NCI-H146 (cell line): Measurements from ENCODE around the gene GNAL.

Experiments used
- DNase-seq: peaks from one replicate; lab custom pipeline; 2025; lab: John Stamatoyannopoulos, UW

GNAL gene

DNA sequence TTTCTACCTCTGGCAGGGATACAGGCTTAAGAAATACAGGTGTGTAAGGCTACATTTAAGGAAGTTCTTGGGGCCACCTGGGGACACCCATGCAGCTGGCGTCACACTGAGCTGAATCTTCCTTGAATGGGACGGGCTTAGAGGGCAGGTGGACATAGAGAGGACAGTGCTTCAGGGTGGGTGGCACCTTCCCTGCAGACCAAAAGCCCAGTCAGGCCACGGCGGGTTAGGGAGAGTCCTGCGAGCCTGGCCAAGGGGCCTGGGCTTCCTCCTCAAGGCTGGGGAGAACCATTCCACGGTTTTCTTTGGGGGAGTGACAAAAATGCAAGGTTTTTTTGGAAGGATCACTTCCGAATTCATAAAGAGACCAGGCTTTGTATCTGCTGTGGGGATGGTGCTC is 73.4 kb downstream of the GNAL start:
- no peak for DNase-seq

DNA sequence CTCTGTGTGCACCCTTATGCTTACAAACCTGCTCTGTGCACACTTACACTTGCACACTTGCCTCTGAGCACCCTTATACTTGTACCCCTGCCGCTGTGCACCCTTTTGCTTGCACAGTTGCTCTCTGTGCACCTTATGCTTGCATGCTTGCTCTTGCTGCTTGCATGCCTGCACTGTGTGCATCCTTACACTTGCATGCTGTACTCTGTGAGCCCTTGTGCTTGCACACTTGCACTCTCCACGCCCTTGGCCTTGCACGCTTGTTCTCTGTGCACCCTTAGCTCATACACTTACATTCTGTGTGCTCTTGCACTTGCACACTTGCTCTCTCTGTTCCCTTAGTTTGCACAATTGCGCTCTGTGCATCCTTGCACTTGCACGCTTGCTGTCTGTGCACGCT is 78.3 kb downstream of the GNAL start:
- no peak for DNase-seq

- no peak for DNase-seq
Observed at GRCh38 chr18:11767935-11768334, 78.9 kb downstream of the GNAL start.

DNA sequence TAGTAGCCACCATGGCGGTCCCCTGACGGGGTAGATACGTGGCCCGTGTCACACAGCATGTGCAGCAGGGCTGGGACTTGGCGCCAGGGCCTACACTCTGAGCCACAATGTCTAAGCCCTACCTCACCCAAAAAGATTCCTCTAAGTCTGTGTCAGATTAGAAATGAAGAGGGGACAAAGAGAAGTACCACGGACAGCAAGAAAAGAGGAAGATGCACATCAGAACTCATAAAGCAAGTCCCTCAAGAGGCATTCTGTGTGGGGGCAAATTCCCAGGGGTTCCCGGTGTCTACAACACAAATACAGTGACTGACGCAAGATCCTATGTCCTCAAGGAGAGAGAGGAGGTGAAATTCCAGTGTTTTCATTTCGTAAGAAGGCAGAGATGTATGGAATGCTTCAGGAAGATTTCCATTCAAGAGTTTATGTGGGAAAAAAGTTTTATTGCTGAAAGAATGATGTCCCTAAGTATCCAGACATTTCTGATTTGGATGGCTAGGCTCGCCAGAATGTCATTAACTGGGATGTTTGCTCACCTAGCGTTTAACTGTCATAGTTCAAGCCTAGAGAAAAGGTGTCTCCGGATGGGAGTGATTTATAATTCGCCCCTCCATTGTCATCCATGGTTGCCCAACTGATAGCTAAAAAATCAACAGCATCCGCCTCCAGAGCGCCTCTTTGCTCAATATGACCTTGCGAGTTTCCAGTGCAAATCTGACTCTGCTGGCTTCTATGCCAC is 86.5 kb downstream of the GNAL start:
- no peak for DNase-seq

GRCh38 chr18:11780042-11780441 is 91.0 kb downstream of the GNAL start:
- no peak for DNase-seq

DNA sequence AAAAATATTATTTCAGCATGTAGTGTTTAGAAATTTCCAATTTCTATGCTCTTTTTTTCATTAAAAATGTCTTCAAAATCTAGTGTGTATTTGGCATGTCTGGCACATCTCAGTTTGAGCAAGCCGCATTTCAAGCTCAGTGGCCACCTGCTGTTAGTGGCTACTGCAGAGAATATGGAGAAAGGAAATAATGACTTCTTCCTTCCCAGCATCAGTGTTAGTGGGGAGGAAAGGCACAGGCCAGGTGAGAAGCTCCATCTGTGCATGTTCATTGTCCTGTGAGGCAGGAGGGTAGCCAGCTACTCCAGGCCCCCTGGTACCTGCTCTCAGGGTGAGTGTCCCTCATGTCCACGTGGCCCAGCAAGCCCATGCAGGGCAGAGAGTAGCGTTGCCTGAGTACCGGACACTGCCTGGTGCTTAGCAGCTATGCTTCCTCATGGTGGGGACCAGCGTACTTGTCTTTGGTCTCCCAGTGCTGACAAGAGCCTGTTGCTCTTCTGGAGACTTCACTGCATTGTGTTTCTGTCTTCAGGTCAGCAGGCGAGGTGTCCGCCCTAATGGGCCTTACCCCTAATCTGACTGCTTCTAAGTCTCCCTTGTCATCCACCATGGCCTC is 94.8 kb downstream of the GNAL start:
- DNase-seq: no peak

- no peak for DNase-seq
Observed at GRCh38 chr18:11784674-11785304, 95.7 kb downstream of the GNAL start.

GRCh38 chr18:11785444-11786055 is 96.5 kb downstream of the GNAL start:
- DNase-seq: no peak

DNA sequence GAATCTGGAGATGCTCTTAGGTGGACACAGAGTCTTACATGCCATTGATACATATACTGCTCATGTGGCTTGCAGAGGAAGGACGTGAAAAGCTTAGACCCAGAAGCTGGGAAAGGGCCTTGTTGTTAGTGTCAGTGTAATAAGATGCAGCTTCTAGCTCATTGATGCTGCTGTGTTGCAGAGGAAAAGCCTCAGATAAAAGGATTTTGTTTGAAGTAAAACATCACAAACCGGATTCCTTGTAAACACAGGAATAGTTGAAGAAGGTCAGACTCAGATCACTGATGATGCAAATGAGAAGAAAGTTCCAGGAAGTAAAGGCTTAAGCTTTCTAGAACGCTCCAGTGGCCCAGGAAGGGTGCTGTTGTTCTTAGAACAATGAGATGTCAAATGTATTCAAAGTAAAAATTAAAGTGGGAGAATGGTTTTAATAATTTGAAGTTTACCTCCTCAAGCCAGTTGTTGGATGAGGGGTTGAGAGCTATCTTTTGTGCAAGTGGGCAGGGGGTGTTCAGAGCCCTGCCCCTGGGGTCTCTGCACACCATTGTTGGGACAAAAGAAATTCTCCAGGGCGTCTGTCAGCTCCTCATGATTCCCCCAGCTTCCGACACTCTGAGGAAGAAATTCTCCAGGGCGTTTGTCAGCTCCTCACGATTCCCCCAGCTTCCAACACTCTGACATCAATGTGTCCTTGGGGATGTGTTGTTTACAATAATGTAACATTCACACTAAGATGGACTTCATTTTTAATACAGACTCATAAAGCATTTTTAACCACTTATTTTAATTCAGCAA is 100.8 kb downstream of the GNAL start:
- no peak for DNase-seq

DNA sequence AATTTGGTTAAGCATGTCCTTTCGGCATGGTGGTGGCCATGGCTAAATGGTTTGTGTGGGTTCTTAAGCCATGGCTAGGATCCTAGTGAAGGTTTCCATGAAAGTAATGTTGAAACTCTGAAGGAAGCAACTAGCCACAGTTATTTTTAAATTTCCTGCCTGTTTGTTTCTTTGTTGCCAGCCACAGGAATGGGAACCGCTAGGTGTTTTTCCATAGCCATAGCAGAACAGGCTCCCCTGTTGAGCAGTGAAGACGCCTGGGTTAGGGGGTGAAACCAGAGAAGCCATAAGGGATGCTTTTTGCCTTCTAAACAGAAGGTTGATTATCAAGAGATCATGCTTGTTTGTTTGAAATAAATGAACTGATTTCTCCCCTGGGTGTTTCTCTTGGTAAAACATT is 102.1 kb downstream of the GNAL start:
- DNase-seq: no peak

DNA sequence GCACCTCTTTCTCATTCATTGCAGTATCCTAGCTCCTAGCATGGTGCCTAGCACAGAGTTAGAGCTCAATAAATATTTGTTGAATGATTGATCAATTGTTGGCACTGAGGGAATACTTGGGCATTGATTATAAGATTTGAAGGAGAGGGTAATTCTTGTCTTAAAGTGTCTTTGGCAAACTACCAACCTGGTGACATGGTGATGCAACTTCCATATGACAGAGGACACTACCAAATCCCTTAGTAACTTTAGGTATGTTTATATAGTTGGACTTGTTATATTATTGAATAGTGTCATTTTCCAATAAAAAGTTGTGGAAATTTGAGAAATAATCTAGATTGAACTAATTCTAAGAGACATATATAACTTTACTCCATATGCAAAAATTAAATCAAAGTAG is 103.6 kb downstream of the GNAL start:
- no peak for DNase-seq

DNA sequence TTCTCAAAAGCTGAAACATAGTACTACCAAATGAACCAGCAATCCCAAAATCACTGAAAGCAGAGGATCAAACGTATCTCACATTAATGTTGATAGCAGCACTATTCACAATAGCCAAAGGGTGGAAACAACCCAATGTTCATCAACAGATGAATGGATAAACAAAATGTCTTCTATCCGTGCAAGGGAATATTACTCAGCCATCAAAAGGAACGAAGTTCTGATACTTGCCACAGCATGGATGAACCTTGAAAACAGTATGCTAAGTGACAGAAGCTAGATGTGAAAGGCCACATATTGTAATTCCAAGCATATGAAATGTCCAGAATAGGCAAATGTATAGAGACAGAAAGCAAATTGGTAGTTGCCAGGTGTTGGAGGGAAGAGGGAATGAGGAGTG is 105.1 kb downstream of the GNAL start:
- no peak for DNase-seq

GRCh38 chr18:11795916-11796315 is 106.9 kb downstream of the GNAL start:
- DNase-seq: no peak

GRCh38 chr18:11798271-11798670 is 109.2 kb downstream of the GNAL start:
- DNase-seq: no peak

- no peak for DNase-seq
Observed at GRCh38 chr18:11799066-11799465, 110.0 kb downstream of the GNAL start.

DNA sequence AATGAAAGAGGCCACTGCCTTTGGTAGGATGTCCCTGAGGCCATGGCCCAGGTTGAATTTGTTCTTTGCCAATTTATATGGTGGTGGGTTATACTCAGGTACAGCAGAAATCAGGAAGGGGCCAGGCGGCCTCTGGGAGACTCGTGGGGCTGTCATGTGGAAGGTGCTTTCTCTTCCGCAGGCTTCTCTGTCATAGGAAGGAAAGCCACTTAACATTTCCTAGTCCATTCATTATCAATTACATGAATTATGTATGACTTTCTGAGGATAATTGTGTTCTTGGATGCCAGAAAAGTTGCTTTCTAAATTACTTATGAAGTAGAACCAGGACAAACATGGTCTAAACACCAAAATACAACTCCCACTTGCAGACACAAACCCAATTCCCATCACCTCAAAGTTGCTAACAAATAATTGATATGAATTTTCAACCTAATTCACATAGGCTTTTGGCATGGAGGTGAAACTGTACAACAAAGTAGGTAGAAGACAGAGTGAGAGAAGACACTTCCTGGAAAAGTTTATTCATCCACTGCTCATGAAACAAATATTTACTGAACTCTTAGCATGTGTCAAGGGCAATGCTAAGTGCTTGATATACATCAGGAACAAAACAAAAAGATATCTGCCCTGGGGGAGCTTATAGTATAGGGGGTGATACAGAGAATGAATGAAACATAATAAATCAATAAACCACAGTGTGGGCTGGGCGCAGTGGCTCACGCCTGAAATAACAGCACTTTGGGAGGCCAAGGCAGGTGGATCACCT is 111.7 kb downstream of the GNAL start:
- DNase-seq: no peak

- DNase-seq: no peak
Observed at GRCh38 chr18:11801573-11801972, 112.5 kb downstream of the GNAL start.

GRCh38 chr18:11802158-11802557 is 113.1 kb downstream of the GNAL start:
- DNase-seq: no peak

- no peak for DNase-seq
Observed at GRCh38 chr18:11802586-11802985, 113.5 kb downstream of the GNAL start.

- DNase-seq: no peak
Observed at GRCh38 chr18:11807233-11807632, 118.2 kb downstream of the GNAL start.
